ENCODE measurements around the gene UBE2F. TPM values are rescaled to one million over a fixed set of nuclear protein-coding genes. Genes with fewer than 3 reads are reported as not detected.

The UBE2F gene
- total RNA-seq, 3 donors from 2014 or later = 62.6 to 66.9 (median 64.0) TPM

DNA sequence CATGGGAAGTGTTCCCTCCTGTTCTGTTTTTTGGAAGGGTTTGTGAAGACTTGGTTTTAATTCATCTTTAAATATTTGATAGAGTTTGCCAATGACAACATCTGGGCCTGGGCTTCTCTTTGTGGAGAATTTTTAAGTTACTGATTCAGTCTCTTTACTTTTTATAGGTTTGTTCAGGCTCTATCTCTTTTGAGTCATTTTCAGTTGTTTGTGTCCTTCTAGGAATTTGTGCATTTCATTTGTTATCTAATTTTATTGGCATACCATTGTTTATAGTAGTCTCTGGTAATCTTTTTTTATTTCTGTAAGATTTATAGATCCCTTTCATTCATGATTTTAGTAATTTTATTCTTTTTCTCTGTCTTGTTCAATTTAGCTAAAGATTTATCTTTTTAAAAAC, 108.6 kb downstream of the UBE2F start:
- Histone ChIP-seq H3K4me1 (no peaks in the 10 kb centered on the region), H3K36me3 (no peaks in the 10 kb centered on the region), H3K9me3 (no peaks in the 10 kb centered on the region), H3K4me3 (no peak overlapping the region), H3K27ac (no peak overlapping the region), H3K27me3 (no peaks in the 10 kb centered on the region)
- TF ChIP-seq, protein P1, sequence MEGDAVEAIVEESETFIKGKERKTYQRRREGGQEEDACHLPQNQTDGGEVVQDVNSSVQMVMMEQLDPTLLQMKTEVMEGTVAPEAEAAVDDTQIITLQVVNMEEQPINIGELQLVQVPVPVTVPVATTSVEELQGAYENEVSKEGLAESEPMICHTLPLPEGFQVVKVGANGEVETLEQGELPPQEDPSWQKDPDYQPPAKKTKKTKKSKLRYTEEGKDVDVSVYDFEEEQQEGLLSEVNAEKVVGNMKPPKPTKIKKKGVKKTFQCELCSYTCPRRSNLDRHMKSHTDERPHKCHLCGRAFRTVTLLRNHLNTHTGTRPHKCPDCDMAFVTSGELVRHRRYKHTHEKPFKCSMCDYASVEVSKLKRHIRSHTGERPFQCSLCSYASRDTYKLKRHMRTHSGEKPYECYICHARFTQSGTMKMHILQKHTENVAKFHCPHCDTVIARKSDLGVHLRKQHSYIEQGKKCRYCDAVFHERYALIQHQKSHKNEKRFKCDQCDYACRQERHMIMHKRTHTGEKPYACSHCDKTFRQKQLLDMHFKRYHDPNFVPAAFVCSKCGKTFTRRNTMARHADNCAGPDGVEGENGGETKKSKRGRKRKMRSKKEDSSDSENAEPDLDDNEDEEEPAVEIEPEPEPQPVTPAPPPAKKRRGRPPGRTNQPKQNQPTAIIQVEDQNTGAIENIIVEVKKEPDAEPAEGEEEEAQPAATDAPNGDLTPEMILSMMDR (IDR thresholded peaks at IDR 0.05) = no peak
- TF ChIP-seq POLR2A (IDR thresholded peaks at IDR 0.05) (no peak), POLR2AphosphoS5 (IDR thresholded peaks at IDR 0.05) (no peak)
- no peak for DNase-seq (ENCODE audit: low spot score in 2 of 2)
- intact Hi-C loops (cut with DNase I; ENCODE audit: low total_unique reads) = no loop called here

DNA sequence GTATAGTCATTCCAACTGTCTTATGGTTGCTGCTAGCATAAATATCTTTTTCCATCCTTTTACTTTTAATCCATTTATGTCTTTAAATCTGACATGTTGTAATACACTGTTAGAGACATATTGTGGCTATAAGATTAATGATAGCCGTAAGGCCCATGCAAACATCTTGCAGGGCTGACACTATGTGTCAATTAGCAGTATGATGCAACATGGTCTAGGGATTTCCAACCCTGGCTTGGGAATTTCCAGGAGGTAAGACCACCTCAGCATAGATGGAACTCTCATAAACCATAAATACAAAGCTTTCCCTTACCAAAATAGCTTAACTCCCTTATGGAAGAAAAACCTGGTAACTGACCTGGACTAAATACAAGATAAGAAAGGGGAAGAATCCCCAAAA, 110.5 kb downstream of the UBE2F start:
- no peaks in the 10 kb centered on the region for H3K36me3 ChIP-seq
- intact Hi-C loops (cut with DNase I; ENCODE audit: low total_unique reads) = no loop called here

DNA sequence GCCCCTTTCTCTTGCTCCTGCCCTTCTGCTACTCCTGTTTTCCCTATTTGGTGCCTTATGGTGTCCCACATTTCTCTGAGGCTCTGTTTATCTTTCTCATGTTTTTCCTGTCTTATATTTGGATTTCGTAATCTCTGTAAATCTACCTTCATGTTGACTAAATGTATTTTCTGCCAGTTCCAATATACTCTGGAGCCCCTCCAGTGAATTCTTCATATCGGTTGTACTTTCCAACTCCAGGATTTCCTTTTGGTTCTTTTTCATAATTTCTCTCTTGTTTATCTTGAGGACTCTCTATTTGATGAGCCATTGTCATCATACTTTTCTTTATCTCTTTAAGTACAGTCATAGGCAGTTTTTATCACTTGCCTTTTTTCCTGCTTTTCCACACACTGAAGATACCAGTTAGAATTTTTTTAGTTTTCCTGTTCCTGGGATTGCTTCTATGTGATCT, 113.1 kb downstream of the UBE2F start:
- no peaks in the 10 kb centered on the region for H3K36me3 ChIP-seq
- TF ChIP-seq POLR2A (IDR thresholded peaks at IDR 0.05) = no peak
- TF ChIP-seq, protein P1 (IDR thresholded peaks at IDR 0.05) = no peak
- no peak for DNase-seq (ENCODE audit: low spot score in 2 of 2)
- H3K27ac ChIP-seq = no peak overlapping the region
- no peak overlapping the region for H3K4me3 ChIP-seq
- no peaks in the 10 kb centered on the region for H3K4me1 ChIP-seq
- intact Hi-C loops (cut with DNase I; ENCODE audit: low total_unique reads) = no loop called here
- H3K9me3 ChIP-seq = no peaks in the 10 kb centered on the region
- no peaks in the 10 kb centered on the region for H3K27me3 ChIP-seq

More for the DNA sequence above, 110.5 kb downstream of the UBE2F start:
- Histone ChIP-seq H3K27ac (no peak overlapping the region), H3K4me1 (no peaks in the 10 kb centered on the region), H3K27me3 (no peaks in the 10 kb centered on the region), H3K9me3 (no peaks in the 10 kb centered on the region), H3K4me3 (no peak overlapping the region)
- TF ChIP-seq, protein P1 (IDR thresholded peaks at IDR 0.05) = no peak
- TF ChIP-seq POLR2A (IDR thresholded peaks at IDR 0.05) (no peak), POLR2AphosphoS5 (IDR thresholded peaks at IDR 0.05) (no peak)
- no peak for DNase-seq (ENCODE audit: low spot score in 2 of 2)

DNA sequence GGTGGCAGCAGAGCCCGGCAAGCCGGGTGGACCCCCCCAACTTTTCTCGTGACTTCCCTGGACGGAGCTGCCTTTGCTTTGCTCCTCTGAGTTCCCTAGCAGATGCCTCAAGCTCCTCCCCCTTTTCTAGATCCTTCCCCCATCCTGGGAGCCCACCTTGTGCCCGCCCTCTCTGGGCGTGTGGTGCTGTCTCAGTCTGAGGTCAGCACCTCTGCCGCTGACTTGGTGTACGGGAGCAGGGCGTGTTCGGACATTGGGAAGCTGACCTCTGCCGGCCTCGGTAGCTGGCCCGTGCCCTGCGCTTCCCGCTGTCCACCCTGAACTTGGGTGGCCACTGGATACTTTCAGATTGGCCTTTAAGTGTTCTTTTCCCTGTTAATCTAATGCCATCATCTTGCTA, 113.7 kb downstream of the UBE2F start:
- Histone ChIP-seq H3K4me3 (no peak overlapping the region), H3K36me3 (no peaks in the 10 kb centered on the region), H3K27me3 (no peaks in the 10 kb centered on the region), H3K9me3 (no peaks in the 10 kb centered on the region), H3K27ac (no peak overlapping the region), H3K4me1 (no peaks in the 10 kb centered on the region)
- intact Hi-C loops (cut with DNase I; ENCODE audit: low total_unique reads) = no loop called here
- DNase-seq (ENCODE audit: low spot score in 2 of 2) = no peak
- TF ChIP-seq, protein P1 (IDR thresholded peaks at IDR 0.05) = no peak
- TF ChIP-seq POLR2AphosphoS5 (IDR thresholded peaks at IDR 0.05) = no peak
- no peak for TF ChIP-seq POLR2A (IDR thresholded peaks at IDR 0.05)

DNA sequence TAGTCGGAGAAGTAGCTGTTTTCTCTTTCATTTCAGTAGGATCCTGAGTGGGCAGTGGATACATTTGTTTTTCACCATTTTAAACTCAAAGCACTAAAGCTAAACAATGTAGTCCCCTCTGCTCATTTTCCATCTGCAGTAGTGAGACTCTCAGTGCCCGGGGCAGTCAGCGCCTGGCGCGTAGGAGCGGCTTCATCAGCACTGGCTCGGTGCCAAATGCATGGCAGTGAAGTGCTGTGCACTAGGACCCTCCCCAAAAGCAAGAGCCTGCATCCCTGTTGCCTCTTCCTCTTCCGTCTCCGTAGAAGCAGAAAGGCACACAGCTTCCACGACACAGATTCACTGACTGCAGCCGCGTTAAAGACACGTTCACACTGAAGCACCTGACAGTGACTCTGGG, 114.3 kb downstream of the UBE2F start:
- H3K36me3 ChIP-seq = no peaks in the 10 kb centered on the region
- no peak overlapping the region for H3K4me3 ChIP-seq
- no peaks in the 10 kb centered on the region for H3K4me1 ChIP-seq
- intact Hi-C loops (cut with DNase I; ENCODE audit: low total_unique reads) = no loop called here
- H3K27me3 ChIP-seq = no peaks in the 10 kb centered on the region
- TF ChIP-seq, protein P1 (IDR thresholded peaks at IDR 0.05) = no peak
- TF ChIP-seq POLR2A (IDR thresholded peaks at IDR 0.05) = no peak
- no peak for TF ChIP-seq POLR2AphosphoS5 (IDR thresholded peaks at IDR 0.05)
- H3K9me3 ChIP-seq = no peaks in the 10 kb centered on the region
- no peak overlapping the region for H3K27ac ChIP-seq
- DNase-seq (ENCODE audit: low spot score in 2 of 2) = peak in 1 of 2 donors; percentile 4

All from breast epithelium (tissue), 4 donors.